CD4-positive, alpha-beta T cell (primary cell): ENCODE results near the gene ZFAND6. TPM values are rescaled to one million over a fixed set of nuclear protein-coding genes. Genes with fewer than 3 reads are reported as not detected.
"Not testable (repeated sequence)": the region's sequence is repeated elsewhere in the genome, so short reads cannot be mapped to it uniquely, and the experiment has no call there.

ENCODE experiments used
- ATAC-seq: fragments of 200-7000 bp; cut with Tn5 transposase; one replicate; pipeline ENCODE4 v1.10.0; 2022; ENCODE audit warnings: mild to moderate bottlenecking; ENCODE audit not compliant: poor library complexity
- CTCF ChIA-PET: fragments of 350-600 bp; sonication (Branson Sonifier 250); formaldehyde crosslinking; loops from one replicate; lab custom pipeline; 2021; ENCODE audit warnings: antibody characterized with exemption, inconsistent platforms; lab: Charles Lee
- POLR2A ChIA-PET: fragments of 350-600 bp; sonication (Branson Sonifier 250); formaldehyde crosslinking; loops from one replicate; lab custom pipeline; 2021; ENCODE audit warnings: antibody characterized with exemption, inconsistent platforms; lab: Charles Lee
- DNase-seq, 14 experiments: peaks; one replicate each; pipeline ENCODE4 v3.0.0-alpha.2; 2013 to 2020; ENCODE audit warnings: mixed read lengths in 2 of 14
- H3K27ac ChIP-seq, 2 donors: one replicate each; pipeline versions ENCODE4 v1.5.1 to v1.7.0; 2013; ENCODE audit warnings: low read length in 2 of 2, low read depth in 1 of 2, mild to moderate bottlenecking in 1 of 2
- H3K27me3 ChIP-seq, 2 experiments: 1 replicate in 1 of 2; 2 replicates in 1 of 2; pipeline versions ENCODE4 v1.6.1 to v1.7.0; 2013; ENCODE audit warnings: low read length in 2 of 2, control low read depth in 1 of 2, mild to moderate bottlenecking in 1 of 2, moderate library complexity in 1 of 2; ENCODE audit not compliant: insufficient read depth in 2 of 2, control insufficient read depth in 1 of 2
- H3K36me3 ChIP-seq: one replicate; pipeline ENCODE4 v1.6.1; 2013; ENCODE audit warnings: low read length, control low read depth; ENCODE audit not compliant: insufficient read depth
- H3K4me1 ChIP-seq: one replicate; pipeline ENCODE4 v1.6.1; 2013; ENCODE audit warnings: low read length, control low read depth; ENCODE audit not compliant: insufficient read depth
- H3K4me3 ChIP-seq: one replicate; pipeline ENCODE4 v1.5.1; 2013; ENCODE audit warnings: mild to moderate bottlenecking, low read length, moderate library complexity
- H3K9me3 ChIP-seq, 2 experiments: 1 replicate in 1 of 2; 2 replicates in 1 of 2; pipeline versions ENCODE4 v1.6.1 to v1.7.0; 2013; ENCODE audit warnings: low read length in 2 of 2, mild to moderate bottlenecking in 2 of 2, control low read depth in 1 of 2, moderate library complexity in 1 of 2; ENCODE audit not compliant: control insufficient read depth in 1 of 2, insufficient read depth in 1 of 2
- H3K27ac Mint-ChIP-seq: one replicate; pipeline ENCODE4 v1.8.0; 2020; ENCODE audit warnings: mixed read lengths
- H3K27me3 Mint-ChIP-seq: one replicate; pipeline ENCODE4 v1.8.0; 2021; ENCODE audit warnings: mixed read lengths
- H3K36me3 Mint-ChIP-seq: one replicate; pipeline ENCODE4 v1.8.0; 2021; ENCODE audit warnings: low read depth, mixed read lengths
- H3K4me1 Mint-ChIP-seq: one replicate; pipeline ENCODE4 v1.8.0; 2021; ENCODE audit warnings: low read depth, mixed read lengths
- H3K4me3 Mint-ChIP-seq: one replicate; pipeline ENCODE4 v1.8.0; 2020; ENCODE audit warnings: mild to moderate bottlenecking, mixed read lengths
- H3K9me3 Mint-ChIP-seq: one replicate; pipeline ENCODE4 v1.8.0; 2020; ENCODE audit warnings: mixed read lengths
- intact Hi-C, 2 experiments: fragments of 100-400 bp; cut with DNase I in 1 of 2; cut with micrococcal nuclease in 1 of 2; formaldehyde crosslinking; loops; one replicate each; pipeline versions ENCODE4 v1.15.1 to v1.9.0; 2023 to 2025; cut with DNase I, micrococcal nuclease
- total RNA-seq, 174 experiments: library from RNA in 2 of 174; stranded (reverse) in 2 of 174; gene quantifications; one replicate each; pipeline ENCODE4 v1.2.3 and lab custom pipeline; 2021 to 2026
- TF ChIP-seq, protein P1 (sequence below): fragments of 200-600 bp; IDR thresholded peaks from one replicate; pipeline ENCODE4 v1.8.0; 2022; ENCODE audit warnings: antibody characterized with exemption, mild to moderate bottlenecking

The ZFAND6 gene
- total RNA-seq, 2 experiments from 2014 or later: 65.5 to 69.2 TPM

DNA sequence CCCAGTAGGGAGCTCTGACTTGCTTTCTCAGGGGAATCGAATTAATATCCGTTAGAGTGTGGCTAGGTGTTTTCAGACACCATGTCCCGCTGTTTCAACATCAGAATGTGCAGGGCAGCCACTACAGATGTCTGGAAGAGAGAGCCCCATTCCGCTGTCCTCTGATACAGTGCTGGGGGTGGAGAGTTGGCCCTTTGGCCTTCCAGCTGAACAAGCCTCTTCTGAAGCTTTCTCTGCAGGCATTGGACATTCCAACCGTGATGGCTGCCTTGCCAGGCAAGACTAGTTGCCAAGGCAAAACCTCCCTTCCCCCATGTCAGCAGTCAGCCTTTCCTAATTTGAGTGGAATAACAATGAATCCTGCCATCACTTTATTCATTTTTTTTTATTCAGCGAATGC lies 94.9 kb downstream of the ZFAND6 start:
- H3K36me3 ChIP-seq: no peaks in the 10 kb centered on the region
- CTCF ChIA-PET: interaction anchor here (1.6 kb wide), 1 partner anchor 10 kb away, joined by 3 read pairs; no protein-coding TSS in a partner anchor
- Mint-ChIP-seq H3K4me1 (peaks cover 29% of the 10 kb centered on the region), H3K36me3 (no peaks in the 10 kb centered on the region), H3K9me3 (no peaks in the 10 kb centered on the region), H3K4me3 (peak overlapping the region; percentile 87), H3K27ac (no peak overlapping the region), H3K27me3 (no peaks in the 10 kb centered on the region)
- H3K4me1 ChIP-seq: peaks cover 21% of the 10 kb centered on the region
- no peak for ATAC-seq
- POLR2A ChIA-PET: interaction anchor here (1.9 kb wide), 1 partner anchor 183 kb away, joined by 5 read pairs; no protein-coding TSS in a partner anchor
- TF ChIP-seq, protein P1, sequence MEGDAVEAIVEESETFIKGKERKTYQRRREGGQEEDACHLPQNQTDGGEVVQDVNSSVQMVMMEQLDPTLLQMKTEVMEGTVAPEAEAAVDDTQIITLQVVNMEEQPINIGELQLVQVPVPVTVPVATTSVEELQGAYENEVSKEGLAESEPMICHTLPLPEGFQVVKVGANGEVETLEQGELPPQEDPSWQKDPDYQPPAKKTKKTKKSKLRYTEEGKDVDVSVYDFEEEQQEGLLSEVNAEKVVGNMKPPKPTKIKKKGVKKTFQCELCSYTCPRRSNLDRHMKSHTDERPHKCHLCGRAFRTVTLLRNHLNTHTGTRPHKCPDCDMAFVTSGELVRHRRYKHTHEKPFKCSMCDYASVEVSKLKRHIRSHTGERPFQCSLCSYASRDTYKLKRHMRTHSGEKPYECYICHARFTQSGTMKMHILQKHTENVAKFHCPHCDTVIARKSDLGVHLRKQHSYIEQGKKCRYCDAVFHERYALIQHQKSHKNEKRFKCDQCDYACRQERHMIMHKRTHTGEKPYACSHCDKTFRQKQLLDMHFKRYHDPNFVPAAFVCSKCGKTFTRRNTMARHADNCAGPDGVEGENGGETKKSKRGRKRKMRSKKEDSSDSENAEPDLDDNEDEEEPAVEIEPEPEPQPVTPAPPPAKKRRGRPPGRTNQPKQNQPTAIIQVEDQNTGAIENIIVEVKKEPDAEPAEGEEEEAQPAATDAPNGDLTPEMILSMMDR: no peak
- intact Hi-C loops: loop anchor here in 1 of 2 experiments (2.0 to 5.0 kb wide), 4 partner anchors 230 to 842 kb away; partner anchors contain the start of genes MTHFS and TMED3
- no peak overlapping the region for H3K4me3 ChIP-seq
- H3K27me3 ChIP-seq: no peaks in the 10 kb centered on the region
- H3K9me3 ChIP-seq: no peaks in the 10 kb centered on the region
- no peak for DNase-seq
- no peak overlapping the region for H3K27ac ChIP-seq

DNA sequence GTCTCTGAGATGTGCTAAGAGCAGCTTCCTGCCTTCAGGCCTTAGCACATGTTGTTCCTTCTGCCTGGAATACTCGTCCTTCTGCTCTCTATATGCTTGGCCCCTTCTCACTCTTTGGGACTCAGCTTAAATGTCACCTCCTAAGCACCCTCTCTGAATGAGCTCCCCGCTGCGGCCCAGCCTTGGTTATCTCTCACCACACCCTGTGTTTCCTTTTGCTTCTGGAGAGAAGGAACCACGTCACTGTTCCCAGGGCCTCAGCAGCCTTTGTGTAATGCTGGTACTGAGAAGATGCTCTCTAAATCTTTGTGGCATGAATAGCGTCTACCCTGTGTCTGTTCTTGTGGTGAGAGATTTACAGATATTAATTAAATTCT lies 95.5 kb downstream of the ZFAND6 start:
- Histone ChIP-seq H3K4me3 (no peak overlapping the region), H3K9me3 (no peaks in the 10 kb centered on the region), H3K36me3 (no peaks in the 10 kb centered on the region), H3K27ac (no peak overlapping the region), H3K27me3 (no peaks in the 10 kb centered on the region), H3K4me1 (peaks cover 23% of the 10 kb centered on the region)
- H3K36me3 Mint-ChIP-seq: no peaks in the 10 kb centered on the region
- TF ChIP-seq, protein P1: no peak
- H3K4me3 Mint-ChIP-seq: peak overlapping the region; percentile 87
- POLR2A ChIA-PET: no interaction called here
- ATAC-seq (no peak), DNase-seq (no peak)
- H3K9me3 Mint-ChIP-seq: no peaks in the 10 kb centered on the region
- peaks cover 29% of the 10 kb centered on the region for H3K4me1 Mint-ChIP-seq
- CTCF ChIA-PET: interaction anchor here (1.6 kb wide), 1 partner anchor 10 kb away, joined by 3 read pairs; no protein-coding TSS in a partner anchor
- no peaks in the 10 kb centered on the region for H3K27me3 Mint-ChIP-seq
- intact Hi-C loops: loop anchor here in 1 of 2 experiments (2.0 kb wide), 1 partner anchor 230 kb away; no protein-coding TSS in a partner anchor
- H3K27ac Mint-ChIP-seq: no peak overlapping the region

DNA sequence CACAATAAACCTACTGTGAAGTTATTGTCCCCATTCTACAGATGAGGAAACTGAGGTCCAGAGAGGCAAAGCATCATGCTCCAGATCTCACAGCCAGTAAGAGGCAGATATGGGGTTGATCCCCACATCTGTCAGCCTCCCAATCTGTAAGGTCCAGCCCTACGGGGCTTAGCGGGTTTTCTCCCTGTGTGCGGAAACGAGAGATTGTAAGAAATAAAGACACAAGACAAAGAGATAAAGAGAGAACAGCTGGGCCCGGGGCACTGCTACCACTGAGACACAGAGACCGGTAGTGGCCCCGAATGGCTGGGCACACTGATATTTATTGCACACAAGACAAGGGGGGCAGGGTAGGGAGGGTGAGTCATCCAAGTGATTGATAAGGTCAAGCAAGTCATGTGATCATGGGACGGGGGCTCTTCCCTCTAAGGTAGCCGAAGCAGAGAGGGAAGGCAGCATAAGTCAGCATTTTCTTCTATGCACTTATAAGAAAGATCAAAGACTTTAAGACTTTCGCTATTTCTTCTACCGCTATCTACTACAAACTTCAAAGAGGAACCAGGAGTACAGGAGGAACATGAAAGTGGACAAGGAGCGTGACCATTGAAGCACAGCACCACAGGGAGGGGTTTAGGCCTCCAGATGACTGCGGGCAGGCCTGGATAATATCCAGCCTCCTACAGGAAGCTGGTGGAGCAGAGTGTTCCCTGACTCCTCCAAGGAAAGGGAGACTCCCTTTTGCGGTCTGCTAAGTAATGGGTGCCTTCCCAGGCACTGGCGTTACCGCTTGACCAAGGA lies 96.1 kb downstream of the ZFAND6 start:
- H3K9me3 Mint-ChIP-seq, ATAC-seq, H3K27me3 Mint-ChIP-seq, POLR2A ChIA-PET, H3K27me3 ChIP-seq, H3K36me3 Mint-ChIP-seq, H3K36me3 ChIP-seq, H3K27ac ChIP-seq, H3K4me3 ChIP-seq, H3K27ac Mint-ChIP-seq, H3K9me3 ChIP-seq: not testable (repeated sequence)
- H3K4me3 Mint-ChIP-seq: peak overlapping the region; percentile 87
- intact Hi-C loops: loop anchor here in 1 of 2 experiments (2.0 kb wide), 1 partner anchor 231 kb away; no protein-coding TSS in a partner anchor
- H3K4me1 ChIP-seq: peaks cover 29% of the 10 kb centered on the region
- CTCF ChIA-PET: interaction anchor here (1.6 kb wide), 1 partner anchor 11 kb away, joined by 3 read pairs; no protein-coding TSS in a partner anchor
- peak in 2 of 14 experiments; percentile 28 to 39 for DNase-seq
- peaks cover 31% of the 10 kb centered on the region for H3K4me1 Mint-ChIP-seq
